Activated T-helper 1 cell treated with anti-CD3 and anti-CD28 coated beads, Interleukin-2, amount 50 U/mL, for 16 hours (primary cell): ENCODE results near the gene HIPK4.
"Not testable (repeated sequence)": the region's sequence is repeated elsewhere in the genome, so short reads cannot be mapped to it uniquely, and the experiment has no call there.

Source experiments
- DNase-seq, 2 donors: peaks; one replicate each; pipeline ENCODE4 v3.0.0-alpha.2; 2020; ENCODE audit warnings: low read depth in 1 of 2, low spot score in 1 of 2

HIPK4 gene, protein sequence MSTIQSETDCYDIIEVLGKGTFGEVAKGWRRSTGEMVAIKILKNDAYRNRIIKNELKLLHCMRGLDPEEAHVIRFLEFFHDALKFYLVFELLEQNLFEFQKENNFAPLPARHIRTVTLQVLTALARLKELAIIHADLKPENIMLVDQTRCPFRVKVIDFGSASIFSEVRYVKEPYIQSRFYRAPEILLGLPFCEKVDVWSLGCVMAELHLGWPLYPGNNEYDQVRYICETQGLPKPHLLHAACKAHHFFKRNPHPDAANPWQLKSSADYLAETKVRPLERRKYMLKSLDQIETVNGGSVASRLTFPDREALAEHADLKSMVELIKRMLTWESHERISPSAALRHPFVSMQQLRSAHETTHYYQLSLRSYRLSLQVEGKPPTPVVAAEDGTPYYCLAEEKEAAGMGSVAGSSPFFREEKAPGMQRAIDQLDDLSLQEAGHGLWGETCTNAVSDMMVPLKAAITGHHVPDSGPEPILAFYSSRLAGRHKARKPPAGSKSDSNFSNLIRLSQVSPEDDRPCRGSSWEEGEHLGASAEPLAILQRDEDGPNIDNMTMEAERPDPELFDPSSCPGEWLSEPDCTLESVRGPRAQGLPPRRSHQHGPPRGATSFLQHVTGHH

DNA sequence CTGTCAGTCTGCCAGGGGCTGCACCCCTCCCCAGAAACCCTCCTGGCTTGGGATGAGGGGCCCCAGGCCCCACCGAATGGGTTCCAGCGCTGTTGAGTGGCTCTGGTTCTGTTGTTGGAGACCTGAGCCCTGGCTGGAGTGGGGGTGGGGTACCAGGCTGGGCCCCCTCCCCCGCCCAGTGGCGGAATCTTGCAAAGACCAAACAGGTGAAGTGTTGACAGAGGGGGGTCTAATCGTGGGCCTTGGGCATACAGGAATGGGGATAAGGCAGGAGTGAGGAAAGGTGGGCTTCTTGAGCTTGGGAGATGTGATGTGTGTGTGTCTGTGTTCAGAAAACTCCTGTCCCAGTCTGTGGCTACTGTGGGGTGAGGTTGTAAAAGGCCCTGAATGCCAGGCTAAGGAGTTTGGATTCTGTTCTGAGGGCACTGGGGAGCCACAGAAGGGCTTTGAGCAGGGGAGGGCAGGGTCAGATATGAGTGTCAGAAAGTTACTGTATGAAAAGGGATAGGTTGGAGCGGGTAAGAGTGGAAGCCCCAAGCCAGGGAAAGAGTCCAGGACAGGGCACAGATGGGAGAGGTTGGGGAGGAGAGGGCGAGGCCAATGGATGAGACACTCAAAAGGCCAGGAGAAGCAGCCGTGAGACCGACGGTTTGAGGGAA lies at the start of gene HIPK4:
Gene HIPK4 (minus strand): TSS at position 98 of the 659 bp plus-strand sequence. CDS start 279 bp downstream, outside the sequence.
- no peak for DNase-seq

DNA sequence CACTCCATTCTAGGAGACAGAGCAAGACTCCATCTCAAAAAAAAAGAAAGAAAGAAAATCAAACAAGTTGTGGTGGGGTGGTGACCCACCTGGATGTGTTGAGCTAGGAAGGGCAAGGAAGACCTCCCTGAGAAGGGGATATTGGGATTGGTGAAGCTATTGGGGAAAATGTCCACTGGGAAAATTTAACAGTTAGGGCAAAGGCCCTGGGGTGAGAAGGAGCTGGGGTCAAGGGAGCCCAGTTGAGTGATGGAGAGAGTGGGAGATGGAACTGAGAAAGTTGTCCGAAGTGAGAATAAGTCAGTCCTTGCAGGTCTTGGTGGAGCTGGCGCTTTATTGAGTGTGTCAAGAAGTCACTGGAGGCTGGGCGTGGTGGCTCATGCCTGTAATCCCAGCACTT lies 48.3 kb upstream of the HIPK4 start:
- DNase-seq: no peak

DNA sequence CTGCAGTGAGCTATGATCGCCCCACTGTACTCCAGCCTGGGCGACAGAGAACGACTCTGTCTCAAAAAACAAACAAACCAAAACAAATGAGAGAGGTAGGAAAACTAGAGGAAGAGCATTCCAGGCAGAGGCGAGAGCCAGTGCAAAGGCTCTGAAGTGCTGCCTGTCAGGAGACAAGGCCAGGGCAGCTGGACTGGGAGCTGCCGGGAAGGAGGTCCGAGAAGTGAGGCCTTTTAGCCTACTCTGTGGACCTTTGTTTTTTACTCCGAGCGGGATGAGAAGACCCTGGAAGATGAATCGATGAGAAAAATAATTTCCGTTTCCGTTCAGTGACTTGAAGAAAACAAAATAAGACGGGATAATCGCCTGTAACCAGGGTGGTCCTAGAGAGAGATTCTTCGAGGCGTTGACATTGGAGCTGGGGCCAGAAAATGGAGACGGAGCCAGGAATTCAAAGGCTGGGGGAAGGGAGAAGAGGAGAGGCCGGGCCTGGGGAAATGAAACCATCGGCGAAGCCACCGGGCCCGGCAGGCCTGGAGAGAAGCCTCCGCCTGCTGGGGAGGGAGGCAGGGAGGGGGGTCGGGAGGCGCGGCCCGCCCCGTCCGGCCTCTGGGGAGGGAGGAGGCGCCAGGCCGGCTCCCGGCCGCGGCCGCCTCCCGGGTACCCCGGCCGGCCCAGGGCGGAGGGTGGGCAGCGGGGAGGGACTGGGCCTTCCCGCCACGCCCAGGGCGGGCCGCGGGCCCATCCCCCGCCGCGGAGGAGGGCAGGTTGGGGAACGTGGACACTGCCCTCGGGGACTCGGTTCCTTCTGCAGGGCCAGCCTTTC lies 43.6 kb upstream of the HIPK4 start:
- DNase-seq: peak; percentile 20 to 37

DNA sequence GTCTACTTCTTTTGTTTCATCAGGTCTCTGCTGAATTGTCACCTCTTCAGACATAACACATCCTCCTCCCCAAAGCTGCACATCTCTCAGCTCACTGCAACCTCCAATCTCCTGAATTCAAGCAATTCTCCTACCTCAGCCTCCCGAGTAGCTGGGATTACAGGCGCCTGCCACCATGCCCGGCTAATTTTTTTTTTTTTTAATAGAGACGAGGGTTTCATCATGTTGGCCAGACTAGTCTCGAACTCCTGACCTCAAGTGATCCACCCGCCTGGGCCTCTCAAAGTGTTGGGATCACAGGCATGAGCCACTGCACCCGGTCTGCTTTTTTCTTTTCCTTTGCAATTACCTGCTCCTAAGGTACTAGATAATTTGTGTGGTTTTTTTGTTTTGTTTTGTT lies 42.8 kb upstream of the HIPK4 start:
- not testable (repeated sequence) for DNase-seq

DNA sequence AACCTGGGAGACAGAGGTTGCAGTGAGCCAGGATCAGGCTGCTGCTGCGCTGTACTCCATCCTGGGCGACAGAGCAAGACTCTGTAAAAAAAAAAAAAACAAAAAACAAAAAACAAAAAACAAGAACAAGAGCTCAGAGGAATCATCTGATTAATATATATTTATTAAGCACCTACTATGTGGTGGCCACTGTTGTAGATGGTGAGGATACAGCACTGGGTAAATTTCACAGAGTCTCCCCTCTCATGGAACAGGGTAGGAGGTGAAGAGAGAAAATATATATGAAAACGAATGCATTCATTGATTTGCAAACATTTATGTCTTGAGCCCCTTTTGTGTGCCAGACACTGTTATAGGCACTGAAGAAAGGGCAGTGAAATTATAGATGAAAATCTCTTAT lies 41.7 kb upstream of the HIPK4 start:
- no peak for DNase-seq

DNA sequence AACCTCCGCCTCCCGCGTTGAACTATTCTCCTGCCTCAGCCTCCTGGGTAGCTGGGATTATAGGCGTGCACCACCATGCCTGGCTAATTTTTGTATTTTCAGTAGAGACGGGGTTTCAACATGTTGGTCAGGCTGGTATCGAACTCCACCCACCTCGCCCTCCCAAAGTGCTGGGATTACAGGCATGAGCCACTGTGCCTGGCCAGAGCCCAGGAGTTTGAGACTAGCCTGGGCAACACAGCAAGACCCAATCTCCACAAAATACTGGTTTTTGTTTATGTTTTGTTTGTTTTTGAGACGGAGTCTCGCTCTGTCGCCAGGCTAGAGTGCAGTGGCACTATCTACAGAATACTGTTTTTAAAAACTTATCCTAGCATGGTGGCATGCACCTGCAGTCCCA lies 40.3 kb upstream of the HIPK4 start:
- not testable (repeated sequence) for DNase-seq

DNA sequence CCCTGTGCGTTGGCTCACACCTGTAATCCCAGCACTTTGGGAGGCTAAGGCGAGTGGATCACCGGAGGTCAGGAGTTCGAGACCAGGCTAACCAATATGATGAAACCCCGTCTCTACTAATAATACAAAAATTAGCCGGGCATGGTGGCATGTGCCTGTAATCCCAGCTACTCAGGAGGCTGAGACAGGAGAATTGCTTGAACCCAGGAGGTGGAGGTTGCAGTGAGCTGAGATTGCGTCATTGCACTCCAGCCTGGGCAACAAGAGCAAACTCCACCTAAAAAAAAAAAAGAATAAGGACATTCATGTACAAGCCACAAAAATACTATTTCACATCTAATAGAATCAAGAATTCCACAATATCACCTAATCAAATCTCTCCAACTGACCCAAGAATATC lies 38.2 kb upstream of the HIPK4 start:
- not testable (repeated sequence) for DNase-seq

DNA sequence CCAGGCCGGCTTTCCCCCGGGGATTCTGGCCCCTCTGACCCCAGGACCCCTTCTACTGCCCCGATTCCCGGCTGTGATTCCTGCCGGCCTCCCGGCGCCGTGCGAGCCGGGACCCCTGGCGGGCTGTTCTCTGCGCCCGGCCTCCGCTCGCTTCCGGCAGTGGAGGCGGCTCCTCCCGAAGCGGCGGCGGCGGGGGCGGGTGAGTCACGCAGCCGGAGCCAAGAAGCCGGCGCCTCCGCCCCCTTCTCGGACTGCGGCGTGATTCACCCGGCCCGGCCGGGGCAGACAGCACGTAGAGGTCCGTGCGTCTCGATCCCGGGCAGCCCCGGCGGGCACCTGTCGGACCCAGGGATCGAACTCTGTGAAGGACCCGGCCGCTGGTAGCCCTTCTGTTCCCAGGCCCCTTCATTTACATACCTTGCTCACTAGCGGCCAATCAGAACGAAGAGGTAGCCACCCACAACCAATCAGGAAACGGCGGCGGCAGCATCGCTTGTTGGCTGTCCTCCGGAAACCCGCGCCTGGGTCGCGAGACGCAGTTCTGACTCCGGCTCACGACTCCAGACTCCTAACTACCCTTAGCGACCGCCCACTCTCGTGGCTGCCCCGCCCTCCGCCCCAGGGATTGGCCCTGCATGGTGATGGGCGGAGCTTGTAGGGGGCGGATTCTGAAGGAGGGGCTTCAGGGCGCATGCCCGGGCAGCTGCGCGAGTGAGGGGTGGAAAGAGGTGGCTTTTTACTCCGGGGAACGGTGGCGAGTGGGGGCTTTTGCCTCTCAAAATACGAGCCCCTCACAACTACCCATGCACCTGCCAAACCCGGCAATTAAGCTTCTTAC lies 35.7 kb upstream of the HIPK4 start, which contains the start of gene SERTAD1:
Gene SERTAD1 (minus strand): TSS at position 543 of the 838 bp plus-strand sequence. CDS start 2,446 bp downstream, outside the sequence.
- peak; percentile 100 for DNase-seq

DNA sequence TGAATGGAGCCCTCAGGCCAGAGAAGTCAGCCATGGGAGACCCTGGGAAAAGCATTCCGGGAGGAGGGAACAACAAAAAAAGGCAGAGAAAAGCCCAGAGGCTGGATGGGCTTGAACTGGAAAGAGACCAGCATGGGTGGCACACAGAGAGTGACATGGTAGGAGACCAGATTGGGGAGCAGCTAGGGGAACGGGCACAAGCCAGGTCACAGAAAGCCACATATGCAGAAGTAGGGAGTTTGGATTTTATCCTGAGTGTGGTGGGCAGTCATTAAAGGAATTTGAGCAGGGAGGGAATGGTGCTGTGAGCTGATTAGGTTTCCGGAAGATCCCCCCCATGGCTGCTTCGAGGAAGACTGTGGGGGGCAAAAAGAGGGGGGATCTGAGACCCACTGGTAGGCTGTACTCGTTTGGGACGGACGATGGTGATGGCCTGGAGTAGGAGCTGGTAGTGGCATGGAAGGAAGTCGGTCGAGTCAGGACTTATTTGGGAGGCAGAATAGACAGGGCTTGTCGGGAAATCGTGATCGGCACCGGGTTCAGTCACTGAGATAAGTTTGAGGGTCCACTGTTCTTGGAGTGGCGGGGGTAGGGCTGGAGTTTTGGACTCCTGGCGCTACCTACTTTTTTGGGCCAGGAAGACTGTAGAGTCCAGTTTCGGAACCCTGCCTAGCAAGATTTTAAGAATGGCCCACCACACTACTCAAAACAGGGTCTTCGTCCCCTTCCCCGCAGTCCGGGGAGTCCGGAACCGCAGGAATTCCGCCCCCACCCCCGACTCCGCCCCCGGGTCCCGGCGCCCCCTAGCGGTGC lies 34.9 kb upstream of the HIPK4 start:
- no peak for DNase-seq

DNA sequence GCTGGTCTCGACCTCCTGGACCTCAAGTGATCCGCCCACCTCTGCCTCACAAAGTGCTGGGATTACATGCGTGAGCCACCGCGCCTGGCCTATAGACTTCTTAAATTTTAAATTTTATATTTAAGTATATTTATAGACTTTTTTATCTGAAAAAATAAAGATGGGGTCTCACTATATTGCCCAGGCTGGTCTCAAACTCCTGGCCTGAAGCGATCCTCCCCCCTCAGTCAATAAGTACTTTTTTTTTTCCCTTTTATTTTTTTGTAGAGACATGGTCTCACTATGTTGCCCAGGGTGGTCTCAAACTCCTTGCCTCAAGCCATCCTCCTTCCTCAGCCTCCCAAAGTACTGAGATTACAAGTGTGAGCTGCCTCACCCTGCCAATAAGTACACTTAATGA lies 34.0 kb upstream of the HIPK4 start:
- no peak for DNase-seq

DNA sequence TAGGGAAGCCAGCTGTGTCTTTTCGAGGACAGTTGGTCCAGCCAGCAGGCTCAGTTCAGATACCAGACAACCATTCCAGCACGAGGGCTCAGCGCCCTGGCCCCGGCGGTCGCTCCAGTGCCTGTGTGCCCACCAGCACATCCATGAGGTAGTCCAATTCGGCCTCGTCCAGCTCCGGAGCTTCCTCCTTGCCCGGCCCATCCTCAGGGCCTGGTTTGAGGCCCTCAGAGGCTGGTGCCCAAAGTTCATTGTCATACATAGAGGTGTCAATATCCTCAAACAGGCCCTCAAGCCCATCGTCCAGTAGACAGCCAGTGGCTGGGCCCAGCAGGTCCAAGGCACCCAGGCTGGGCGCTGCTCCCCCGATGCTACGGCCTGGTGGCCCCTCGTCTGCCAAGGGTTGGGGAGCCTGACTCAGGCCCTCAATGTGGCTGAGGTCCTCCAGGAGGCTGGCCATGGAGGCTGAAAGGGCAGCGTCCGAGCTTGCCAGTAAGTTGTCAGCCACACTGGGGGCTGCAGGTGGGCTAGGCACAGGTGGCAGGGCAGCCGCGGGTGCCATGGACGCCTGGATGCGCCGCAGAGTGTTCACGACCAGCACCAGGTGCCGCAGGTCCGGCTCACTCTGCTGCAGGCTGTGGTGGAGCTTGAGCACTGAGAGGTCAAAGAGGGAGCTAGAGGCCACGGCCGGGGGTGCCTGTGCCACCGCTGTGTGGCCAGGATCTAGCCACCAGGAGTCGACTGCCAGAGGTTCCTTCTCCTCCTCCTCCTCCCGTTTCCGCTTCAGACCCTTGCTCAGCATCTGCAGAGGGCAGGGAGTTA lies 33.0 kb upstream of the HIPK4 start:
- no peak for DNase-seq

DNA sequence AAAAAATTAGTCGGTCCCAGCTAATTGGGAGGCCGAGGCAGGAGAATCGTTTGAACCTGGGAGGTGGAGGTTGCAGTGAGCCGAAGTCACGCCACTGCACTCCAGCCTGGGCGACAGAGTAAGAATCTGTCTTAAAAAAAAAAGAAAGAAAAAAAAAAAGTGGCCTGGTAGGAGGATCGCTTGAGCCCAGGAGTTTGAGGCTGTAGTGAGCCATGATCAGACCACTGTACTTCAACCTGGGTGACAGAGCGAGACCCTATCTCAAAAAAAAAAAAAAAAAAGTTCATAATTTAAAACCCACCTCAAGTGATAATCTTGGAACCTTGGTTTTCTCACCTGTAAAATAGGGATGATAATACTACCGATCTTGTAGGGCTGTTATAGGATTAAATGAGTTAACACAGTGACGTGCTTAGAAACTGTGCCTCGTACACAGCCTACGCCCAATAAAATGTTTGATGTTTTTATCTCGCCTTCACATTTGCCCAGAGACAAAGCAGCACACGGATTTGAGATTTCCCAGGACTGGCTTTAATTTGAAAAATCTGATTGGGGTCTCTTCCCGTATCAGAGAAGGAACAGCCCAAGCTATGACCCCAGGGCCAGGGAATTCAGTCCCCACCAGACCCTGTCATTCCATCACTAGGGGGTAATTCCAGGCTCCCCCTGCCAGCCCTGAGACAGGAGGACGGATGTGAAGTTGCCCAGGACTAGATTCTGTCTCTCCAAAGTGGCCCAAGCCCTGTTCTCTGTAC lies 32.2 kb upstream of the HIPK4 start:
- DNase-seq: no peak

DNA sequence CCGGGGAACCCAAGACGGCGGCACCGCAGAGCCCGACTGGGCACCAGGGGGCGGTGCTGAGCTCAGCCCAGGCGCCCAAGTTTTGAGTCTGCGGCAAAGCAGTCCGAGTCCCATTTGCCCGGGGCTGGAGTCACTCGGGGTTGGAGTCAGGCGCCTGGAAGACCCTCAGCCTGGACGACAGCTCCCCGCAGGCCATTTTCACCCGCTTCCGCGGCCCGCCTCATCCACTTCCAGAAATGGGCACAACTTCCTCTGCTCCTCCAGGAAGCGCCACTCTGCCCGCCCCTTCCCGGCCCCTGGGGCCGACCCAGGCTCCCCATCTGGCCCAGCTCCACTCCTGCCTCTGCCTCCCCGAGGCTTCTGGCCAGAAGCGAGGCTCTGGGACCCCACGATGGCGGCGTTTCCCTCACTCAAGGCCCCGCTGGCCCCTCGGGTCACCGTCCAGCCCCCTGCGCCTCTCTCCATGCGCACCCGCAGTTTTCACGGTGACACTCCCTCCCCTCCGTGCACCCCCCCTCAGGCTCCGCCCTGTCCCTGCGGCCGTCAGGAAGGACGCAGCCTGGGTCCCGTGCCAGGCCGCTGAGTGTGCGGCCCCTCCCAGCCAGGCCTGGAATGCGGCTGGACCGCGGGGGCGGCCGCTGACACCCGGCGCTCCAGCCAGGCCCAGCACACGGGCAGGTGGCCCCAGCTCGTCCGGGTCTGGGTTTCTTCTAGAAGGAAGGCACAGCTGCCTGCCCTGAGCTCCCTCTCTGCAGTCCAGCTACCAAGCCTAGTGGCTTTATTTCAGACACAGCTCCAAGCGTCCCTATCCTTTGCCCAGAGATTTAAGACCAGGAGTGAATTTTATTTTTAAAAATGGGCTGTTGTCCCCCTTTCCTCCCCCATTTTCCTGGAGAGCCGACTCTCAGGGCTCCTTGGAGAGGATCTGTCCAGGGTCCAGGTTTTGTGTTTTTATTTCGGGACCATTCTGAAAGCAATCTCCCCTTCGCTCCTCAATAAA lies 31.1 kb upstream of the HIPK4 start:
- peak; percentile 48 to 63 for DNase-seq

DNA sequence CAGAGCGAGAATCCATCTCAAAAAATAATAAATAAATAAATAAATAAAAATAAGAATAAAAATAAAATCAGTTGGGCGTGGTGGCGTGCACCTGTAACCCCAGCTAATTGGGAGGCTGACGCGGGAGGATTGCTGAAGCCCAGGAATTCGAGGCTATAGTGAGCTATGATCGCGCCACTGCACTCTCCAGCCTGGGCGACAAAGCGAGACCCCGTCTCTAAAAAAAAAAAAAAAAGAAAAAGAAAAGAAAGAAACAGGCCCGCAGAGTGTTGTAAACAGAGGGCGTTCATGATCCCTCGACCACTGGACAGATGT lies 30.4 kb upstream of the HIPK4 start:
- DNase-seq: no peak

DNA sequence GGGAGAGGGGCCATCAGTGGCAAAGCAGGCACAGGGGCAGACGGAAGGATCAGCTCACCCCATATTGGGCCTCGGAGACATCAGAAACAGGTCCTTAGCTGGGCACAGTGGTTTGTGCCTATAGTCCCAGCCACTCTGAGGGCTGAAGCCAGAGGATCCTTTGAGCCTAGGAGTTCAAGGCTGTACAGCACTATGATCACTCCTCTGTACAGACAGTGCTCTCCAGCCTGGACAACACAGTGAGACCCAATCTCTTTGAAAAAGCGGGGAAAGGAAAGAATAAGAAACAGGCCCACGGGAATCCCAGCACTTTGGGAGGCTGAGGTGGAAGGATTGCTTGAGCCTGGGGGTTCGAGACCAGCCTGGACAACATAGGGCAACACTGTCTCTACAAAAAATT lies 29.8 kb upstream of the HIPK4 start:
- no peak for DNase-seq

DNA sequence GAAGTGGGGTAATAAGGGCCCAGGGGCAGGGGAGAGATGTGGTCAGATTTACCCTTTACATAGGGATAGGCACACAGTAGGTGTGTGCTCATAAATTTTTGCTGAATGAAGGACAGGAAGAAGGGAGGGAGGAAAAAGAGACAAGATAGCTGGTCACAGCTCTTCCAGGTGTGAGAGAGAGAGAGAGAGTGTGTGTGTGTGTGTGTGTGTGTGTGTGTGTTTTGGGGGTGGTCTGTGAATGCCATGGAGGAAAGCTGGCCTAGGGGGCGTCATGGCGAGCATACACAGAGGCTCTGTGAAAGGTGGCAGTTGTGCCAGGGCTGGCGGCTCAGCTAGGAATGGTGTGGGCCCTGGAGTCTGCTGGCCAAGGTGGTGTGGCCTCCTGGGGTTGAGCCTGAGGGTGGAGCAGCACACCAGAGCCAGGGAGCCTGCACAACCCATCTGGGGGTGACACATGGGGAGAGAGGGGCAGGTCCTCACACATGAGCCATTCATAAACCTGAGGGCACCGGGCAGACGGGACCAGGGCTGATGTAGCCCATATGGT lies 29.2 kb upstream of the HIPK4 start:
- no peak for DNase-seq

DNA sequence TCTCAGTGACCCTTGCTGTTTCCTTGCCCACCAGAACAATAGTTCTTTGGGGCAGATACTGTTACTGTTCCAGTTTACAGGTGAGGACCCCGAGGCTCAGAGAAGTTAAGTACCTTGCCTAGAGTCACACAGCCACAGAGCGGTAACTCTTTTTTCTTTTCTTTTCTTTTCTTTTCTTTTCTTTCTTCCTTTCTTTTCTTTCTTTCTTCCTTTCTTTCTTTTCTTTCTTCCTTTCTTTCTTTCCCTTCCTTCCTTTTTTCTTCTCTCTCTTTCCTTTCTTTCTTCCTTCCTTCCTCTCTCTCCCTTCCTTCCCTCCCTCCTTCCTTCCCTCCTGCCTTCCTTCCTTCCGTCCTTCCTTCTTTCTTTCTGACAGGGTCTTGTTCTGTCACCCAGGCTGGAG lies 28.1 kb upstream of the HIPK4 start:
- no peak for DNase-seq
